ENCODE data around the gene SLC5A4. TPM values are rescaled to one million over a fixed set of nuclear protein-coding genes. Genes with fewer than 3 reads are reported as not detected.
A peak's percentile ranks its signal among the peaks of the same experiment; 100 is the strongest.

Gene SLC5A4
- total RNA-seq, 1 experiment from 2014 or later: not detected

DNA sequence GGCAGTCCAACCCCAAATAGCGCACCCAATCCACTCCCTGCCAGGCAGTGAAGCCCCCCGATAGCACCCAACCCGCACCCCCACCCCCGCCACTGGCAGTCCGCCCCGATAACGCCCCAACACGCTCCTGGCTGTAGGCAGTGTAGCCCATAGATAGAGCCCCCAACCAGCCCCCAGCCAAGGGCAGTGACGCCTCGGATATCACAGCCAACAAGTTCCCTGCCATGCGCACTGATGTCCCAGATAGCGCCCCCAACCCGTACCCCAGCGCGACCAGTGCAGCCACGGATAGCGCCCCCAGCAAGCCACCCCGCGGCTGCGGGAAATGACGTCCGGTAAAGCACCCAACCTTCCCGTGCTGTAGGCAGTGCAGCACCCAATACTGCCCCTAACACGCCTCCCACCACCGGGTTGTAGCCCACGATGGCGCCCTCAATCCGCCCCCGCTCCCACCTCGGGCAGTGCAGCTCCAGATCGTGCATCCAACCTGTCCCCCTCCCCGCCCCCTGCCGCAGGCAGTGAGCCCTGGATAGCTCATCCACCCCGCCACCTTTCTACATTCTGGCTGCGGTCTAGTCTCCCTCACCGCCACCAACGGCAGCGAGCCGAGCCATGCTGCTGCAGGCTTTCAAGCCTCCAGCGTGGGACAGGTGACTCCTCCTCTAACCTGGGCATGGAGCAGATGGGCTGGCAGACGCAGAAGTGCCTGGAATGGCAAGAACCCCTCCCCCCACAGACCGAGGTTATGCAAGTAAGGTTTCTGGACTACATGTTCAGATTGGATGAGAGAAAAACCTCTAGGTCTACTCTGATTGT, 50.9 kb downstream of the SLC5A4 start:
- Histone ChIP-seq H2BK5ac (ENCODE audit: insufficient read length, low read length) (no peak overlapping the region), H2BK120ac (ENCODE audit: low read depth, low read length, poor library complexity, severe bottlenecking) (no peak overlapping the region), H3K4me2 (ENCODE audit: insufficient read depth, insufficient read length, low read length) (peak overlapping the region; percentile 79), H3K4ac (ENCODE audit: low read depth, low read length) (no peak overlapping the region), H3K56ac (ENCODE audit: insufficient read length, low read depth, low read length) (no peak overlapping the region), H3K23me2 (ENCODE audit: insufficient read length, low read depth, low read length, poor library complexity, severe bottlenecking) (peaks cover 13% of the 10 kb centered on the region), H2BK20ac (ENCODE audit: low read depth, low read length, poor library complexity, severe bottlenecking) (no peak overlapping the region), H3K14ac (ENCODE audit: insufficient read depth, low read length) (no peak overlapping the region), H3T11ph (ENCODE audit: low read length) (no peak overlapping the region), H4K5ac (ENCODE audit: insufficient read length, low read depth, low read length) (no peak overlapping the region), H4K91ac (ENCODE audit: insufficient read length, low read depth, low read length) (no peak overlapping the region), H2AK5ac (ENCODE audit: insufficient read length, low read length) (no peak overlapping the region), H4K20me1 (ENCODE audit: control insufficient read depth, insufficient read depth, insufficient read length) (no peaks in the 10 kb centered on the region), H3K9ac (ENCODE audit: extremely low read depth, insufficient read length, low read length) (no peak overlapping the region), H2BK12ac (ENCODE audit: insufficient read length, low read depth, low read length) (no peak overlapping the region), H3K79me2 (ENCODE audit: insufficient read depth, low read length) (no peaks in the 10 kb centered on the region), H3K4me1 (ENCODE audit: insufficient read depth, low read length) (no peaks in the 10 kb centered on the region; the same call in 1 of the 2 replicates), H3K27me3 (ENCODE audit: insufficient read depth, low read length) (peaks cover 8% of the 10 kb centered on the region; the same call in 1 of the 2 replicates), H2BK15ac (ENCODE audit: low read depth, low read length) (no peak overlapping the region), H3K27ac (ENCODE audit: insufficient read length, low read depth, low read length) (no peak overlapping the region), H3K23ac (ENCODE audit: insufficient read length, low read depth, low read length) (no peak overlapping the region), H4K8ac (replicated peaks; ENCODE audit: insufficient read length, low read depth, low read length) (no peak overlapping the region), H2AFZ (ENCODE audit: low read length) (no peak overlapping the region), H3K18ac (ENCODE audit: insufficient read length, low read depth, low read length) (no peak overlapping the region), H3K79me1 (ENCODE audit: insufficient read depth, low read depth, low read length, poor library complexity, severe bottlenecking) (no peaks in the 10 kb centered on the region), H3K9me3 (ENCODE audit: control insufficient read depth, low read depth, low read length) (no peaks in the 10 kb centered on the region)
- no peaks in the 10 kb centered on the region for H3K9me3 Mint-ChIP-seq
- H3K27me3 Mint-ChIP-seq (ENCODE audit: low read depth): peaks cover 85% of the 10 kb centered on the region
- no CpG with 5 or more reads among the region's 42 CpGs for WGBS (ENCODE audit: extremely low coverage, insufficient read length, low lambda C conversion rate)
- no peak overlapping the region for H3K27ac Mint-ChIP-seq
- TF ChIP-seq, protein P1, sequence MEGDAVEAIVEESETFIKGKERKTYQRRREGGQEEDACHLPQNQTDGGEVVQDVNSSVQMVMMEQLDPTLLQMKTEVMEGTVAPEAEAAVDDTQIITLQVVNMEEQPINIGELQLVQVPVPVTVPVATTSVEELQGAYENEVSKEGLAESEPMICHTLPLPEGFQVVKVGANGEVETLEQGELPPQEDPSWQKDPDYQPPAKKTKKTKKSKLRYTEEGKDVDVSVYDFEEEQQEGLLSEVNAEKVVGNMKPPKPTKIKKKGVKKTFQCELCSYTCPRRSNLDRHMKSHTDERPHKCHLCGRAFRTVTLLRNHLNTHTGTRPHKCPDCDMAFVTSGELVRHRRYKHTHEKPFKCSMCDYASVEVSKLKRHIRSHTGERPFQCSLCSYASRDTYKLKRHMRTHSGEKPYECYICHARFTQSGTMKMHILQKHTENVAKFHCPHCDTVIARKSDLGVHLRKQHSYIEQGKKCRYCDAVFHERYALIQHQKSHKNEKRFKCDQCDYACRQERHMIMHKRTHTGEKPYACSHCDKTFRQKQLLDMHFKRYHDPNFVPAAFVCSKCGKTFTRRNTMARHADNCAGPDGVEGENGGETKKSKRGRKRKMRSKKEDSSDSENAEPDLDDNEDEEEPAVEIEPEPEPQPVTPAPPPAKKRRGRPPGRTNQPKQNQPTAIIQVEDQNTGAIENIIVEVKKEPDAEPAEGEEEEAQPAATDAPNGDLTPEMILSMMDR (conservative IDR thresholded peaks at IDR 0.05): 0 out of 3 replicates have a peak, but pooled peaks have one; percentile 14
- DNase-seq: peak; percentile 66
- peaks cover 21 to 40% of the 10 kb centered on the region in 2 experiments for H3K4me1 Mint-ChIP-seq
- H3K36me3 Mint-ChIP-seq (ENCODE audit: insufficient read depth in 1 of 3, low read depth in 3 of 3): no peaks in the 10 kb centered on the region
- peak overlapping the region; percentile 69 to 89 for H3K4me3 Mint-ChIP-seq

All from H9 (cell line).